ENCODE results near the gene LRP8.

DNA sequence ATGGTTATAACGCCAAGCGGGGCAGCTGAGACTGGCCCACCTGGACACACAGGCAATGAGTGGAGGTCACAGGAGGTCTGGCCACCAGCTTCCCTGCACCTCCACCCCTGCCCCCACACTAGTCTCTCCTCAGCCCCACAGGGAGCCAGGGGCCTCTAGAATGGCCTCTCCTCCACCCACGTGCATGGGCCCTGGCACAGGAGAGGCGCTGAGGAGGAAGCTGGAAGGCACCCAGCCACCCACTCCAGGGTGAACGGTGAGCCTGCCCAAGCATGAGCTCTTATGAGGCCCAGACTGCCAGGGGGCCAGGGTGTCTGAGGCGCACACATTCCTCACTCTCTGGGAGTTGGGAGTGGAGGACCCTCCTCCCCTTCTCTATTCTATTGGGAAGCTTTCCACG is 22.2 kb downstream of the LRP8 start:
- TF ChIP-seq FOS (IDR thresholded peaks at IDR 0.05; ENCODE audit: borderline replicate concordance, insufficient read depth, low read length), result no peak
- TF ChIP-seq, protein P1, sequence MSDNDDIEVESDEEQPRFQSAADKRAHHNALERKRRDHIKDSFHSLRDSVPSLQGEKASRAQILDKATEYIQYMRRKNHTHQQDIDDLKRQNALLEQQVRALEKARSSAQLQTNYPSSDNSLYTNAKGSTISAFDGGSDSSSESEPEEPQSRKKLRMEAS (IDR thresholded peaks at IDR 0.05; ENCODE audit: insufficient read depth, insufficient read length), result no peak
- no peak for TF ChIP-seq POLR2A (IDR thresholded peaks at IDR 0.05; ENCODE audit: low read depth, low read length)
- TF ChIP-seq, protein P2, sequence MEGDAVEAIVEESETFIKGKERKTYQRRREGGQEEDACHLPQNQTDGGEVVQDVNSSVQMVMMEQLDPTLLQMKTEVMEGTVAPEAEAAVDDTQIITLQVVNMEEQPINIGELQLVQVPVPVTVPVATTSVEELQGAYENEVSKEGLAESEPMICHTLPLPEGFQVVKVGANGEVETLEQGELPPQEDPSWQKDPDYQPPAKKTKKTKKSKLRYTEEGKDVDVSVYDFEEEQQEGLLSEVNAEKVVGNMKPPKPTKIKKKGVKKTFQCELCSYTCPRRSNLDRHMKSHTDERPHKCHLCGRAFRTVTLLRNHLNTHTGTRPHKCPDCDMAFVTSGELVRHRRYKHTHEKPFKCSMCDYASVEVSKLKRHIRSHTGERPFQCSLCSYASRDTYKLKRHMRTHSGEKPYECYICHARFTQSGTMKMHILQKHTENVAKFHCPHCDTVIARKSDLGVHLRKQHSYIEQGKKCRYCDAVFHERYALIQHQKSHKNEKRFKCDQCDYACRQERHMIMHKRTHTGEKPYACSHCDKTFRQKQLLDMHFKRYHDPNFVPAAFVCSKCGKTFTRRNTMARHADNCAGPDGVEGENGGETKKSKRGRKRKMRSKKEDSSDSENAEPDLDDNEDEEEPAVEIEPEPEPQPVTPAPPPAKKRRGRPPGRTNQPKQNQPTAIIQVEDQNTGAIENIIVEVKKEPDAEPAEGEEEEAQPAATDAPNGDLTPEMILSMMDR (IDR thresholded peaks at IDR 0.05; ENCODE audit: extremely low read depth in 1 of 2, insufficient read depth in 1 of 2, low read depth in 1 of 2, low read length in 2 of 2), result no peak
